Mesothelial cell of epicardium (in vitro differentiated cells): ENCODE measurements around the gene TEKTIP1. TPM values are rescaled to one million over a fixed set of nuclear protein-coding genes. Genes with fewer than 3 reads are reported as not detected.

Experiments
- DNase-seq, 2 experiments: peaks; one replicate each; pipeline ENCODE4 v3.0.0; 2021; ENCODE audit warnings: low spot score in 2 of 2; ENCODE audit not compliant: unreplicated experiment in 2 of 2
- H3K27ac Mint-ChIP-seq: 2 replicates; pipeline ENCODE4 v1.8.0; 2021; ENCODE audit warnings: mixed read lengths
- H3K27me3 Mint-ChIP-seq: 2 replicates; pipeline ENCODE4 v1.8.0; 2021; ENCODE audit warnings: low read depth, mixed read lengths
- H3K36me3 Mint-ChIP-seq: 2 replicates; pipeline ENCODE4 v1.8.0; 2021; ENCODE audit warnings: mixed read lengths
- H3K4me1 Mint-ChIP-seq: 2 replicates; pipeline ENCODE4 v1.8.0; 2021; ENCODE audit warnings: mixed read lengths
- H3K4me3 Mint-ChIP-seq: 2 replicates; pipeline ENCODE4 v1.8.0; 2021; ENCODE audit warnings: mild to moderate bottlenecking, moderate library complexity, mixed read lengths
- H3K9me3 Mint-ChIP-seq: 2 replicates; pipeline ENCODE4 v1.8.0; 2021; ENCODE audit warnings: mixed read lengths
- CTCF ChIP-seq: fragments of 200-600 bp; sonication (generic); IDR thresholded peaks from one replicate; pipeline ENCODE4 v1.5.0; 2021; ENCODE audit warnings: antibody characterized with exemption; ENCODE audit not compliant: unreplicated experiment
- total RNA-seq: library from RNA; stranded (reverse); gene quantifications from 3 replicates; pipeline ENCODE4 v1.2.1, GENCODE V29; 2021

Gene TEKTIP1
- total RNA-seq, 1 donor from 2014 or later, result 3.5 TPM

GRCh38 chr19:3550947-3551791 lies 12.2 kb downstream of the TEKTIP1 start:
- no peaks in the 10 kb centered on the region for H3K36me3 Mint-ChIP-seq
- no peak overlapping the region for H3K27ac Mint-ChIP-seq
- TF ChIP-seq CTCF, result no peak
- H3K9me3 Mint-ChIP-seq, result no peaks in the 10 kb centered on the region
- no peak overlapping the region for H3K4me3 Mint-ChIP-seq
- peaks cover 8% of the 10 kb centered on the region for H3K4me1 Mint-ChIP-seq
- DNase-seq, result no peak
- no peaks in the 10 kb centered on the region for H3K27me3 Mint-ChIP-seq

GRCh38 chr19:3551792-3552095 lies 12.8 kb downstream of the TEKTIP1 start:
- Mint-ChIP-seq H3K9me3 (no peaks in the 10 kb centered on the region), H3K27me3 (no peaks in the 10 kb centered on the region), H3K36me3 (no peaks in the 10 kb centered on the region), H3K27ac (no peak overlapping the region), H3K4me1 (peaks cover 14% of the 10 kb centered on the region), H3K4me3 (no peak overlapping the region)
- TF ChIP-seq CTCF, result no peak
- DNase-seq, result no peak

GRCh38 chr19:3554254-3555083 lies 15.5 kb downstream of the TEKTIP1 start:
- H3K4me1 Mint-ChIP-seq, result peaks cover 18% of the 10 kb centered on the region
- no peak overlapping the region for H3K4me3 Mint-ChIP-seq
- H3K27me3 Mint-ChIP-seq, result no peaks in the 10 kb centered on the region
- DNase-seq, result no peak
- H3K9me3 Mint-ChIP-seq, result no peaks in the 10 kb centered on the region
- no peaks in the 10 kb centered on the region for H3K36me3 Mint-ChIP-seq
- no peak for TF ChIP-seq CTCF
- H3K27ac Mint-ChIP-seq, result no peak overlapping the region

- H3K27ac Mint-ChIP-seq, result no peak overlapping the region
- peak overlapping the region; percentile 84 for H3K4me3 Mint-ChIP-seq
- no peak for TF ChIP-seq CTCF
- no peaks in the 10 kb centered on the region for H3K9me3 Mint-ChIP-seq
- DNase-seq, result no peak
- no peaks in the 10 kb centered on the region for H3K27me3 Mint-ChIP-seq
- H3K36me3 Mint-ChIP-seq, result no peaks in the 10 kb centered on the region
- peaks cover 18% of the 10 kb centered on the region for H3K4me1 Mint-ChIP-seq
Observed at GRCh38 chr19:3555653-3556422, 16.9 kb downstream of the TEKTIP1 start.

GRCh38 chr19:3556423-3556977 lies 17.5 kb downstream of the TEKTIP1 start:
- Mint-ChIP-seq H3K36me3 (no peaks in the 10 kb centered on the region), H3K4me1 (peaks cover 18% of the 10 kb centered on the region), H3K4me3 (peak overlapping the region; percentile 84), H3K27me3 (no peaks in the 10 kb centered on the region), H3K27ac (peak overlapping the region; percentile 66), H3K9me3 (no peaks in the 10 kb centered on the region)
- no peak for DNase-seq
- no peak for TF ChIP-seq CTCF
